Testis (tissue), 3 donors: Measurements from ENCODE around the gene FAM53B. TPM values are rescaled to one million over a fixed set of nuclear protein-coding genes. Genes with fewer than 3 reads are reported as not detected.

Source experiments
- DNase-seq: peaks from one replicate; pipeline ENCODE4 v3.0.0-alpha.2; 2019
- H3K27ac ChIP-seq, 2 donors: fragments of 200-600 bp; sonication (generic); one replicate each; pipeline ENCODE4 v1.5.1; 2019
- H3K27me3 ChIP-seq: fragments of 200-600 bp; sonication (generic); one replicate; pipeline ENCODE4 v1.5.1; 2019
- H3K36me3 ChIP-seq: fragments of 200-600 bp; sonication (generic); one replicate; pipeline ENCODE4 v1.5.1; 2017; ENCODE audit warnings: low read depth; ENCODE audit errors: missing control alignments
- H3K4me1 ChIP-seq: fragments of 200-600 bp; sonication (generic); one replicate; pipeline ENCODE4 v1.5.1; 2019
- H3K4me3 ChIP-seq, 2 donors: fragments of 200-600 bp; sonication (generic); one replicate each; pipeline ENCODE4 v1.5.1; 2017 to 2019
- H3K9me3 ChIP-seq: fragments of 200-600 bp; sonication (generic); one replicate; pipeline ENCODE4 v1.5.1; 2017
- CTCF ChIP-seq, 3 experiments: fragments of 450-650 bp in 2 of 3; fragments of 200-600 bp in 1 of 3; sonication (generic) in 1 of 3; IDR thresholded peaks; one replicate each; pipeline ENCODE4 v1.5.1; 2016 to 2019; ENCODE audit warnings: antibody characterized with exemption in 3 of 3, mild to moderate bottlenecking in 2 of 3, moderate library complexity in 1 of 3
- POLR2A ChIP-seq: fragments of 450-650 bp; IDR thresholded peaks from one replicate; pipeline ENCODE4 v1.6.1; 2017; ENCODE audit warnings: antibody characterized with exemption, mild to moderate bottlenecking, moderate library complexity
- WGBS, 2 donors: methylation state at CpG; one replicate each; pipeline ENCODE4 v1.1.5; 2018; 5-methylcytosine and 5-hydroxymethylcytosine counted together
- intact Hi-C: fragments of 100-400 bp; cut with DNase I; formaldehyde crosslinking; loops from one replicate; pipeline ENCODE4 v1.15.1; 2023; ENCODE audit warnings: low total_unique reads
- polyA plus RNA-seq: library from polyadenylated mRNA; stranded (reverse); fragments of 350-450 nt; fragmentation: Illumina TruSeq; extraction: RNeasy Lipid Tissue Mini Kit (QIAGEN cat#74804); gene quantifications from one replicate; pipeline ENCODE4 v1.2.3, GENCODE V29; 2014; ENCODE audit warnings: low read depth, low replicate concordance; ENCODE audit not compliant: insufficient read depth
- total RNA-seq, 2 donors: library from RNA; depleted of rRNA; stranded (reverse); fragments of >200 nt; gene quantifications; one replicate each; pipeline ENCODE4 v1.2.3, GENCODE V29; 2016

Gene FAM53B
- total and polyA plus RNA-seq, 3 donors from 2014 or later = 36.9 to 125 (median 109) TPM

GRCh38 chr10:124602121-124602561, 142.0 kb downstream of the FAM53B start:
- Histone ChIP-seq H3K27ac (no peak overlapping the region), H3K4me3 (no peak overlapping the region), H3K36me3 (no peaks in the 10 kb centered on the region), H3K9me3 (no peaks in the 10 kb centered on the region), H3K27me3 (no peaks in the 10 kb centered on the region), H3K4me1 (peaks cover 12% of the 10 kb centered on the region)
- intact Hi-C loops = no loop called here
- 94% methylated on average over 12 of the region's 12 CpGs; no CpG with 5 or more reads in 1 of the 2 donors for WGBS, 2 donors
- DNase-seq = no peak
- TF ChIP-seq CTCF (IDR thresholded peaks at IDR 0.05) (no peak), POLR2A (no peak)

- 94 to 99% methylated on average over 21 to 29 of the region's 29 CpGs for WGBS, 2 donors
- no peaks in the 10 kb centered on the region for H3K36me3 ChIP-seq
- H3K4me3 ChIP-seq = no peak overlapping the region
- no peak for TF ChIP-seq CTCF (IDR thresholded peaks at IDR 0.05)
- TF ChIP-seq POLR2A = no peak
- no peaks in the 10 kb centered on the region for H3K9me3 ChIP-seq
- intact Hi-C loops = no loop called here
- peaks cover 12% of the 10 kb centered on the region for H3K4me1 ChIP-seq
- no peak for DNase-seq
- no peaks in the 10 kb centered on the region for H3K27me3 ChIP-seq
- no peak overlapping the region for H3K27ac ChIP-seq
Observed at GRCh38 chr10:124601431-124602120, 142.6 kb downstream of the FAM53B start.

GRCh38 chr10:124601016-124601415, 143.2 kb downstream of the FAM53B start:
- no peaks in the 10 kb centered on the region for H3K9me3 ChIP-seq
- no peak overlapping the region for H3K27ac ChIP-seq
- WGBS, 2 donors = 93 to 97% methylated on average over 12 of the region's 12 CpGs
- no peak for DNase-seq
- no peak for TF ChIP-seq CTCF (IDR thresholded peaks at IDR 0.05)
- no peak for TF ChIP-seq POLR2A
- H3K4me3 ChIP-seq = no peak overlapping the region
- H3K36me3 ChIP-seq = no peaks in the 10 kb centered on the region
- peaks cover 12% of the 10 kb centered on the region for H3K4me1 ChIP-seq
- intact Hi-C loops = no loop called here
- H3K27me3 ChIP-seq = no peaks in the 10 kb centered on the region

- DNase-seq = no peak
- 84 to 92% methylated on average over 10 to 18 of the region's 18 CpGs for WGBS, 2 donors
- intact Hi-C loops = no loop called here
Observed at GRCh38 chr10:124600051-124600880, 143.9 kb downstream of the FAM53B start.

More at GRCh38 chr10:124600051-124600880, 143.9 kb downstream of the FAM53B start:
- no peak overlapping the region for H3K4me3 ChIP-seq
- no peak overlapping the region for H3K27ac ChIP-seq
- peaks cover 12% of the 10 kb centered on the region for H3K4me1 ChIP-seq
- no peak for TF ChIP-seq CTCF (IDR thresholded peaks at IDR 0.05)
- no peak for TF ChIP-seq POLR2A
- no peaks in the 10 kb centered on the region for H3K9me3 ChIP-seq
- H3K36me3 ChIP-seq = no peaks in the 10 kb centered on the region
- no peaks in the 10 kb centered on the region for H3K27me3 ChIP-seq
